HepG2 (cell line): ENCODE measurements around the gene UBE3B. TPM values are rescaled to one million over a fixed set of nuclear protein-coding genes. Genes with fewer than 3 reads are reported as not detected.

ENCODE experiments used
- ATAC-seq: fragments of 200-7000 bp; cut with Tn5 transposase; 3 replicates; pipeline ENCODE4 v1.9.1; 2020; ENCODE audit warnings: mild to moderate bottlenecking, moderate library complexity
- BruUV-seq: library from RNA; stranded (reverse); fragments of 400-500 nt; replicated peaks from 2 replicates; lab custom pipeline; 2021; lab: Mats Ljungman, UMichigan
- CTCF ChIA-PET: fragments of 300-600 bp; formaldehyde crosslinking; extraction: SDS; loops from one replicate; lab custom pipeline; 2021; ENCODE audit warnings: low total read pairs, inconsistent platforms, low intra/inter-chr PET ratio; lab: Yijun Ruan, JAX
- POLR2A ChIA-PET: fragments of 350-600 bp; sonication (Branson Sonifier 250); formaldehyde crosslinking; loops from one replicate; lab custom pipeline; 2020; ENCODE audit warnings: antibody characterized with exemption, inconsistent platforms; lab: Yijun Ruan, JAX
- DNase-seq: peaks from one replicate; pipeline ENCODE4 v3.0.0-alpha.2; 2015; ENCODE audit warnings: low spot score
- FAIRE-seq: peaks from 3 replicates; lab custom pipeline; 2011; peaks lifted over from hg19 to GRCh38; lab: Jason Lieb, UNC
- H2AFZ ChIP-seq: one replicate; pipeline ENCODE4 v1.6.1; 2011; ENCODE audit warnings: low read length, inconsistent platforms
- H3K27ac ChIP-seq: fragments of 300-600 bp; 3 replicates; pipeline ENCODE4 v1.8.0; 2011; ENCODE audit warnings: mixed run types, mild to moderate bottlenecking, mixed read lengths, low read length, inconsistent platforms; ENCODE audit not compliant: insufficient read depth; ENCODE audit errors: extremely low read length
- H3K27me3 ChIP-seq, 2 experiments: fragments of 200-600 bp in 1 of 2; 2 replicates in 1 of 2; 3 replicates in 1 of 2; pipeline versions ENCODE4 v1.6.0 to v1.8.0; 2011; ENCODE audit warnings: low read length in 2 of 2, mild to moderate bottlenecking in 2 of 2, moderate library complexity in 2 of 2, inconsistent platforms in 1 of 2; ENCODE audit not compliant: insufficient read depth in 2 of 2, control insufficient read depth in 1 of 2
- H3K36me3 ChIP-seq, 2 experiments: fragments of 200-600 bp in 1 of 2; replicated peaks in 1 of 2; 2 replicates in 1 of 2; 3 replicates in 1 of 2; pipeline versions ENCODE4 v1.5.1 to v1.8.0; 2011; ENCODE audit warnings: low read length in 2 of 2, inconsistent platforms in 1 of 2; ENCODE audit not compliant: insufficient read depth in 2 of 2, control insufficient read depth in 1 of 2
- H3K4me1 ChIP-seq: 2 replicates; pipeline ENCODE4 v1.5.1; 2012; ENCODE audit warnings: low read length, inconsistent platforms; ENCODE audit not compliant: insufficient read depth
- H3K4me2 ChIP-seq: 2 replicates; pipeline ENCODE4 v1.6.0; 2011; ENCODE audit warnings: low read depth, low read length, inconsistent platforms
- H3K4me3 ChIP-seq, 3 experiments: fragments of 200-600 bp in 1 of 3; sonication (generic), shearing (Covaris generic) in 1 of 3; replicated peaks in 1 of 3; 2 replicates each; pipeline ENCODE4 v1.5.1; 2011 to 2016; ENCODE audit warnings: low read length in 3 of 3, inconsistent platforms in 2 of 3, low read depth in 2 of 3, mild to moderate bottlenecking in 2 of 3, control low read depth in 1 of 3, mixed read lengths in 1 of 3; ENCODE audit not compliant: insufficient read depth in 1 of 3
- H3K79me2 ChIP-seq: one replicate; pipeline ENCODE4 v1.6.1; 2011; ENCODE audit warnings: low read length, inconsistent platforms; ENCODE audit not compliant: insufficient read depth
- H3K9ac ChIP-seq: 2 replicates; pipeline ENCODE4 v1.6.0; 2011; ENCODE audit warnings: mild to moderate bottlenecking, low read depth, low read length, inconsistent platforms; ENCODE audit not compliant: insufficient read depth
- H3K9me3 ChIP-seq: 2 replicates; pipeline ENCODE4 v1.5.1; 2012; ENCODE audit warnings: mild to moderate bottlenecking, low read length
- H4K20me1 ChIP-seq: 2 replicates; pipeline ENCODE4 v1.6.0; 2011; ENCODE audit warnings: inconsistent platforms, mild to moderate bottlenecking, low read length, moderate library complexity; ENCODE audit not compliant: insufficient read depth
- RERE ChIP-seq: IDR thresholded peaks from 2 replicates; pipeline ENCODE4 v1.6.1; 2016; ENCODE audit warnings: low read depth, missing genetic modification reagents, missing compliant biosample characterization
- SMARCC2 ChIP-seq: fragments of 450-650 bp; IDR thresholded peaks from 2 replicates; pipeline ENCODE4 v1.6.1; 2017; ENCODE audit warnings: antibody characterized with exemption, mild to moderate bottlenecking
- ZNF501 ChIP-seq: sonication (generic); formaldehyde crosslinking; IDR thresholded peaks from 2 replicates; pipeline ENCODE4 v1.5.1; 2020; ENCODE audit warnings: mild to moderate bottlenecking, moderate library complexity, missing genetic modification reagents
- WGBS: methylation state at CpG from one replicate; pipeline ENCODE4 v1.1.6; 2017; ENCODE audit warnings: low lambda C conversion rate; 5-methylcytosine and 5-hydroxymethylcytosine counted together
- in situ Hi-C: cut with HindIII; loops from 2 replicates; pipeline ENCODE4 v1.10.0; 2017; ENCODE audit warnings: low pct_unique_long_range_greater_than_20kb; ENCODE audit not compliant: extremely low pct_ligation_motif_present
- intact Hi-C: fragments of 100-400 bp; cut with micrococcal nuclease; formaldehyde crosslinking; loops from one replicate; pipeline ENCODE4 v1.10.0; 2022; ENCODE audit not compliant: unreplicated experiment
- polyA plus RNA-seq, 8 experiments: library from polyadenylated mRNA; depleted of rRNA in 3 of 8; stranded (reverse) in 7 of 8; unstranded in 1 of 8; fragments of >200 nt; fragmentation: Illumina TruSeq in 4 of 8; extraction: Trizol in 4 of 8; gene quantifications; 2 replicates each; pipeline versions ENCODE4 v1.2.1 to v1.2.3, GENCODE V29; 2011 to 2016; ENCODE audit warnings: low read depth in 4 of 8, missing spikeins in 1 of 8, mixed read lengths in 1 of 8; ENCODE audit not compliant: insufficient read depth in 1 of 8
- total RNA-seq, 5 experiments: library from RNA; depleted of rRNA; stranded (reverse); fragments of >200 nt; fragmentation: Illumina TruSeq; extraction: Trizol; gene quantifications; 2 replicates each; pipeline ENCODE4 v1.2.3, GENCODE V29; 2016; ENCODE audit warnings: low read depth in 1 of 5
- TF ChIP-seq, protein P1 (sequence below): sonication (generic); formaldehyde crosslinking; IDR thresholded peaks from 2 replicates; pipeline ENCODE4 v1.5.1; 2020; ENCODE audit warnings: missing genetic modification reagents, mild to moderate bottlenecking, borderline replicate concordance

UBE3B gene
- total and polyA plus RNA-seq, 2 of the 13 experiments (the other 11 are each of a cell fraction or from before 2014, with no cell fraction given): 22.7 to 25.3 TPM

- in situ Hi-C loops: no loop called here
- Histone ChIP-seq H3K4me3 (no peak overlapping the region), H3K27ac (no peak overlapping the region), H3K4me2 (no peak overlapping the region), H2AFZ (no peak overlapping the region), H3K4me1 (no peaks in the 10 kb centered on the region), H3K36me3 (no peaks in the 10 kb centered on the region), H4K20me1 (no peaks in the 10 kb centered on the region), H3K9ac (no peak overlapping the region), H3K79me2 (no peaks in the 10 kb centered on the region), H3K9me3 (no peaks in the 10 kb centered on the region), H3K27me3 (no peaks in the 10 kb centered on the region)
- no TSS peak for BruUV-seq
- WGBS: 40% methylated on average over 8 of the region's 9 CpGs
- DNase-seq (no peak), FAIRE-seq (no peak), ATAC-seq (no peak)
- intact Hi-C loops: no loop called here
- no peak for TF ChIP-seq ZNF501
- TF ChIP-seq, protein P1, sequence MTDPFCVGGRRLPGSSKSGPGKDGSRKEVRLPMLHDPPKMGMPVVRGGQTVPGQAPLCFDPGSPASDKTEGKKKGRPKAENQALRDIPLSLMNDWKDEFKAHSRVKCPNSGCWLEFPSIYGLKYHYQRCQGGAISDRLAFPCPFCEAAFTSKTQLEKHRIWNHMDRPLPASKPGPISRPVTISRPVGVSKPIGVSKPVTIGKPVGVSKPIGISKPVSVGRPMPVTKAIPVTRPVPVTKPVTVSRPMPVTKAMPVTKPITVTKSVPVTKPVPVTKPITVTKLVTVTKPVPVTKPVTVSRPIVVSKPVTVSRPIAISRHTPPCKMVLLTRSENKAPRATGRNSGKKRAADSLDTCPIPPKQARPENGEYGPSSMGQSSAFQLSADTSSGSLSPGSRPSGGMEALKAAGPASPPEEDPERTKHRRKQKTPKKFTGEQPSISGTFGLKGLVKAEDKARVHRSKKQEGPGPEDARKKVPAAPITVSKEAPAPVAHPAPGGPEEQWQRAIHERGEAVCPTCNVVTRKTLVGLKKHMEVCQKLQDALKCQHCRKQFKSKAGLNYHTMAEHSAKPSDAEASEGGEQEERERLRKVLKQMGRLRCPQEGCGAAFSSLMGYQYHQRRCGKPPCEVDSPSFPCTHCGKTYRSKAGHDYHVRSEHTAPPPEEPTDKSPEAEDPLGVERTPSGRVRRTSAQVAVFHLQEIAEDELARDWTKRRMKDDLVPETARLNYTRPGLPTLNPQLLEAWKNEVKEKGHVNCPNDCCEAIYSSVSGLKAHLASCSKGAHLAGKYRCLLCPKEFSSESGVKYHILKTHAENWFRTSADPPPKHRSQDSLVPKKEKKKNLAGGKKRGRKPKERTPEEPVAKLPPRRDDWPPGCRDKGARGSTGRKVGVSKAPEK (CRISPR knock-in tag): no peak
- CTCF ChIA-PET: no interaction called here
- POLR2A ChIA-PET: no interaction called here
These were observed 36.5 kb upstream of the UBE3B start for GRCh38 chr12:109440851-109441490.

GRCh38 chr12:109443794-109444193, 33.6 kb upstream of the UBE3B start:
- no peak for FAIRE-seq
- POLR2A ChIA-PET: no interaction called here
- Histone ChIP-seq H3K36me3 (peaks cover 2 to 8% of the 10 kb centered on the region in 2 experiments; a peak in 3 of 5 replicates), H3K27ac (no peak overlapping the region), H3K4me1 (peaks cover 9% of the 10 kb centered on the region), H3K9ac (no peak overlapping the region), H4K20me1 (no peaks in the 10 kb centered on the region), H2AFZ (no peak overlapping the region), H3K4me2 (no peak overlapping the region), H3K27me3 (no peaks in the 10 kb centered on the region), H3K9me3 (no peaks in the 10 kb centered on the region), H3K79me2 (no peaks in the 10 kb centered on the region), H3K4me3 (no peak overlapping the region)
- no peak for DNase-seq
- no peak for TF ChIP-seq SMARCC2
- TF ChIP-seq RERE: no peak
- no TSS peak for BruUV-seq
- ATAC-seq: no peak
- in situ Hi-C loops (no loop called here), intact Hi-C loops (no loop called here)
- 88% methylated on average over 5 of the region's 5 CpGs for WGBS
- CTCF ChIA-PET: no interaction called here
